NCI-H82 treated with DMSO at 0.1 percent for 48 hours (cell line): ENCODE measurements around the gene STK31.
"Not testable (repeated sequence)": the region's sequence is repeated elsewhere in the genome, so short reads cannot be mapped to it uniquely, and the experiment has no call there.

ENCODE experiments used
- DNase-seq: peaks from one replicate; lab custom pipeline; 2025; ENCODE audit not compliant: unreplicated experiment; lab: John Stamatoyannopoulos, UW

STK31 gene, protein sequence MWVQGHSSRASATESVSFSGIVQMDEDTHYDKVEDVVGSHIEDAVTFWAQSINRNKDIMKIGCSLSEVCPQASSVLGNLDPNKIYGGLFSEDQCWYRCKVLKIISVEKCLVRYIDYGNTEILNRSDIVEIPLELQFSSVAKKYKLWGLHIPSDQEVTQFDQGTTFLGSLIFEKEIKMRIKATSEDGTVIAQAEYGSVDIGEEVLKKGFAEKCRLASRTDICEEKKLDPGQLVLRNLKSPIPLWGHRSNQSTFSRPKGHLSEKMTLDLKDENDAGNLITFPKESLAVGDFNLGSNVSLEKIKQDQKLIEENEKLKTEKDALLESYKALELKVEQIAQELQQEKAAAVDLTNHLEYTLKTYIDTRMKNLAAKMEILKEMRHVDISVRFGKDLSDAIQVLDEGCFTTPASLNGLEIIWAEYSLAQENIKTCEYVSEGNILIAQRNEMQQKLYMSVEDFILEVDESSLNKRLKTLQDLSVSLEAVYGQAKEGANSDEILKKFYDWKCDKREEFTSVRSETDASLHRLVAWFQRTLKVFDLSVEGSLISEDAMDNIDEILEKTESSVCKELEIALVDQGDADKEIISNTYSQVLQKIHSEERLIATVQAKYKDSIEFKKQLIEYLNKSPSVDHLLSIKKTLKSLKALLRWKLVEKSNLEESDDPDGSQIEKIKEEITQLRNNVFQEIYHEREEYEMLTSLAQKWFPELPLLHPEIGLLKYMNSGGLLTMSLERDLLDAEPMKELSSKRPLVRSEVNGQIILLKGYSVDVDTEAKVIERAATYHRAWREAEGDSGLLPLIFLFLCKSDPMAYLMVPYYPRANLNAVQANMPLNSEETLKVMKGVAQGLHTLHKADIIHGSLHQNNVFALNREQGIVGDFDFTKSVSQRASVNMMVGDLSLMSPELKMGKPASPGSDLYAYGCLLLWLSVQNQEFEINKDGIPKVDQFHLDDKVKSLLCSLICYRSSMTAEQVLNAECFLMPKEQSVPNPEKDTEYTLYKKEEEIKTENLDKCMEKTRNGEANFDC

DNA sequence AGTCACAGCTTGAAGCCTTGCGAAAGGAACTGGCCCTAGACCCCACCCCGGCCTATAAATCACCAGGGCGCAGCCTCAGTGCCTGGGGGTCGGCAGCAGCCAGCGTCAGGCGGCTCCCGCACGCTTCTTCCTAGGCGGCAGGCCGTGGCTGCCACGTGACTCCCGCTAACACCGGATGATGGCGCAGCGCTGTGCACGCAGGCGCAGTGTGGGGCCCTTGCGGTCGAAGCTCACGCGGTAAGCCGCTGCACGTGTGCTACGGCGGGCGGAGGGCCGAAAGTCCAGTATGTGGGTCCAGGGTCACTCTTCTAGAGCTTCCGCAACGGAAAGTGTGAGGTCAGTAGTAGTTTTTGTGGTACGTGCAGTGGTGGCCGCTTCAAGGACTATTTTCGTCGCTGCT lies at the start of gene STK31:
Gene STK31 (plus strand): TSS at position 220 of the 400 bp plus-strand sequence. CDS start 67 bp downstream, at position 287.
- DNase-seq, result no peak

DNA sequence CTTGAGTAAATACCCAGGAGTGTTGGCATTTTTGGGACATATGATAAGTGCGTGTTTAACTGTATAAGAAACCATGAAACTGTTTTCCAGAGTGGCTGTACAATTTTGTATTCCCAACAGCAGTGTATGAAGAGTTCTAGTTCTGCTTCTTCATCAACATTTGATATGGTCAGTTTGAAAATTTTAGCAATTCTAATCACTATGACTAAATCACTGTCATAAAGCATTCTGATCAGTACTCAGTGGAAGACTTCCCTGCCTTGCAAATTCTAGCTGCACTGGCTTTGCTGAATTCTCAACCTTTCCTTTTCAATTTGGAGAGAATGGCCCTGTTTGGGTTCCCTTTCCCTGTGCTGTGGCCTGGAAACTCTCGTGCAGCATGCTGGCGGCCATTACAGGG lies 48.6 kb upstream of the STK31 start:
- no peak for DNase-seq

DNA sequence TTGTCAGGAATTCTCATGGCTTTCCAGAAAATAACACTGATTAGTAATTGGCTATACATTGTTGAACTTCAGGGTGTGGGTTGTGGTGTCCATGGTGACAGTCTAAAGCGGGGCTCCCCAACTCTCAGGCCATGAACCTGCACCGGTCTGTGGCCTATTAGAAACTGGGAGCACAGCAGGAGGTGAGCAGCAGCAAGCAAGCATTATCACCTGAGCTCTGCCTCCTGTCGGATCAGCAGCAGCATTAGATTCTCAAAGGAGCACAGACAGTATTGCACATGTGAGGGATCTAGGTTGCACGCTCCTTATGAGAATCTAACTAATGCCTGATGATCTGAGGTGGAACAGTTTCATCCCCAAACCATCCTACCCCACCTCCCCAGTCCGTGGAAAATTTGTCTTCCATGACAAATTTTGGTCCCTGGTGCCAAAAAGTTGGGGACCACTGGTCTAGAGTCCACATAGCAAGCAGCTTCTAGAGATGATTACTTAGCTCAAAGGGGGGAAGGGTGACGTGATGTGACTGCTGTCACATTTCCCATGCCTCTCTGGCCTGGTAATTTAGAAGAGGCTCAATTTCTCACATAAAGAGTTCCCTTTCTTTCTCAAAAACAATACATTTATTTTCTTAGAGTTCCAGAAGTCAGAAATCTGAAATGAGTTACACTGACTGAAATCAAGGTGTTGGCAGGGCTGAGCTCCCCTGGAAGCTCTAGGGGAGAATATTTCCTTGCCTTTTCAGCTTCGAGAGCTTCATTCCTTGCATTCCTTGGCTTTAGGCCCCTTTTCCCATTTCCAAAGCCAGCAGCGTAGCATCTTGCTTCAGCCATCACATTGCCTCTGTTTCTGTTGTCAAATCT lies 47.7 kb upstream of the STK31 start:
- no peak for DNase-seq

DNA sequence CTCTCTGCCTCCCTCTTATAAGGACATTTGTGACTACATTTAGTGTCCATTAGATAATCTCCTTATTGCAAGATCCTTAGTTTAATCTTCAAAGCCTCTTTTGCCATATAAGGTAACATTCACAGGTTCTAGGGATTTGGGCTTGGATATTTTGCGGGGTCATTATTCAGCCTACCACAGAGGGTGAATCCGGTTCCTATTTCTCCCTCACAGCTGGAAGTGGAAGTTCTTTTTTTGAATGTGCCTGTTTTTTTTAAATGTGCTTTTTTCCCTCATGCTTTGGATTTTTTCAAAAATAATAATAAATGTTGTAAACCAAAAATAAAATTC lies 47.1 kb upstream of the STK31 start:
- DNase-seq, result peak; percentile 45

DNA sequence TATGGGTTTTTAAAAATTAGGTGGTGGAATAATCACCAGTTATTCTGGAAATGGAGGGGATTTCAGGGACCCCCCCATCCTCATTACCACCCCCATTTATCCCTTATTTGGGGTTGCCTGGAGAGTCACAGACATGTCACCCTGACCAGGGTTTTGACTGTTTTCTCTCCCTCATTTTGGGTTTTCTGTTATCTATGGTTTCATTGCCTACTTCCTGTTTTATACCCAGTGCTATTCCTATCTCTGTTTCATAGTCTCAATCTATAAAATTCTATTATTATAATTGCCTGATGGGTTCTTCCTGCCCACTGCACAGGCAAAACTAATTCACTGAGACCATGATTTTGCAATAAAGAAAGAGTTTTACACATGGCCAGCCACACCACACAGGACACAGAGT lies 45.9 kb upstream of the STK31 start:
- DNase-seq, result no peak

DNA sequence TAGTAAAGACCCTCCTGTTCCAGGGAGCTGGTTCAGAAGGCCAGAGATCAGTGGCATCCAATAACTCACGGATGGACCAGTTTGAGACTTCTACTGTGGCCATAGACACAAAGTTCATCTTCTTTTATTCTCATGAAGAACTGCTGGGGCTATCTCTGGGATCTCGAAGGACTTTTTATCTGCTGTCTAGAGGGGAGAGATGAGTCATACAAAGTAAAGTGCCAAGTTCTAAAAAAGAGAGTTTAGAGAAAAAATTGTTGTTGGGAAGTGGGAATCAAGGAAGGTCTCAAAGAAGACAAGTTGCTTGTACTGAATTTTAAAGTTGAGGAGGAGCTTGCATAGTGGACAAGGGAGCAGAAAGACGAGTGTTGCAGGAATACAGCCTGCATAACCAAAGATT lies 38.0 kb upstream of the STK31 start:
- no peak for DNase-seq

DNA sequence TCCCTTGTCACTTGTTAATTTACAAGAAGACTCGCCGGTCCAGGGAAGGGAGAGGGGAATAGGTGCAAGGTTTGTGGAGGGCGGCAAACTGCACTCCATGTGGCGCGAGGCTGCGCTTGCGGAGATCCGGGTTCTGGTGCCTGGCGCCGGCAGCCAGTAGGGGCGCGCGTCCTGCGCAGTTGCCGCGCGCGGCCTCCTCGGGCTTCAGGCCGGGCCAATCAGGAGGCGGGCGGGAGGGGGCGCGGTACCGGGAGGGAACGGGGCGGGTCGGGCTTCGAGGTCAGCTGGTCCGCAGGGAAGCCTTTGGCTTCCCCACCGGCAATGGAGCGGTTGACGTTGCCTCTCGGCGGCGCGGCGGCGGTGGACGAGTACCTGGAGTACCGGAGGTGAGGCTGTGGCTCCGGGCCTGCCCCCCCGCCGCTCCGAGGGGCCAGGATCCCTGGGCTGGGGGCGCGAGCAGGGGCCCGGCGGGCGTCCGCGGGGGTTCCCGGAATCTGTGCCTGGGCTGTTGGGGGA lies 30.1 kb upstream of the STK31 start, which contains the start of gene FAM221A:
Gene FAM221A (plus strand): TSS at position 302 of the 516 bp plus-strand sequence. CDS start 20 bp downstream, at position 322.
- no peak for DNase-seq

DNA sequence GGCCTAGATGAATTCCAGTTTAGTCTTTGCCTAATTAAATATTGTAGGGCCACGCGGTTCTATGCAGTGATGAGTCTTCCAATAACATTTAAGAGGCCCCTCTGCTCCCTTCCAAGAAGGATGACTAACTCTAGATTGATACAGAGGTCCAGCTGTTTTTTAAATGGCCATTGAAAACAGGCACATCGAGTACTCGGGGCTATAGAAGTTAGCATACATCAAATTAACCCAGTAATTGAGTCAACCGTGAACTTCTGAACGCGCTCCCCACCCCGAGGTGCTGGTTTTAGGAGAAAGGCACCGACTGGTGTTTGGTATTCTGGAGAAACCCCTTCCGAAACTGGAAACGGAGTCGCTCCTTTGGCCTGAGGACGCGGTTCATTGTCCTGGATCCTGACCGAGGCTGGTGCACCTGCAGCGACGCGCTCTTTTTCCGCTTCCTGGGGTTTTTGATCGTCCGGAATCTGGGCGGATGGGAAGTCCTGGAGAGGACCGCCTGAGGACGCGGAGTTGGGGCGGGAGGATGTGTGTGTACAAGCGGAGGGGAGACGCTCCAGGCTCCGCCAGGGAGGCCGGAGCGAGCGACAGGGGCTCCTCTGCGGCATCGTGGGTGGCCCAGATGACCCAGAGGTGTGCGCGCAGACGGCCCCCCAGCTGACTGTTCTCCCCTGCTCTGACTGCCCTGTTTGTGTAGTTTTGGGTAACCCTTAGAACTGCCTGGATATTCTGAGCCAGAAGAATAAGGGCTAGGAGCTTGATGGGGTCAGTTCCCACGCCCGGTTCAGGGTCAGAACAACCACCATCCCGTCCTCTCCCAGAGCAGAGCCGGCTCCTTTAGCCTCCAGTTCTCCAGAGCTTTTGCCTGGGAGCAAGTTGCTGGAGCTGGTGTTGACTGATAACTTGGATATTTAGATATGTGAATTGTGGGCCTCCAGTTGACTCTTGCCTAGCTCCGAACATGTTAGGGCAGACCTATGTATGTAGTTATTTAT lies 29.3 kb upstream of the STK31 start:
- no peak for DNase-seq

DNA sequence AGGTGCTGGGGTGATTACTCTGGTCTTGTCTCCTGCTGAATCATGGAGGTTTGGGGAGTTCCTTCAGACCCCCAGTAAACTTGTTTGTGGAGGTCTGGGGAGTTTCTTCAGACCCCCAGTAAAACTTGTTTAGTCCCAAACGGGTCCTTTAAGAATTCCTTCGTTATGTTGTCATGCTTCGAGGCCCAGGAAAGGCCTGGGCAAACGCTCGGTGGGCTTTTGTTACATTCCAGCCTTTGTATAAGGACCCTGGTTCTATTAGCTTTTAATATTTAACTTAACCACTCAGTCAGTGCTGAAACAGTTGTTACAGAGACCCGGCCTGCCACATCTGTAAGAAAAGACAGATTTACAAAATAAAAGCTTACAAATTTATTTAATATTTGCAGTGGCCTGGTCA lies 26.0 kb upstream of the STK31 start:
- not testable (repeated sequence) for DNase-seq

DNA sequence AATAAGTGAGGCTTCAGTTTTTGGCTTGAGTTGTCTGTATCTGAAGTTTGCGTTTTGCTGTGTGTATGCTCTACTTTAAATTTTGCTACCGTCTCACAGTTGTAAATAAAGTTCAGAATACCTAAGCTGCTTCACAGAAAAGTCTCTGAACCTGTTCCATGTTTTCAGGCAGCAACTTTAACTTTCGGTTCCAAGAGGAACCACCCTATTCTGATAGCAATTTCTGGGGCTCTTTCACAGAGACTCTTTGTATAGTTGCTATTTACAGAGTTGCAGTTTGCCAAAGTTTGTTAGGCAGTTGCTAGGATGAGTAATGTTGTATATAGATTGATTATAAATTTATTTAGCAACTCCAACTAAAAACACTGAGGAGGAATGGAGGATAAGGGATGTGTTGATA lies 24.3 kb upstream of the STK31 start:
- DNase-seq, result no peak

DNA sequence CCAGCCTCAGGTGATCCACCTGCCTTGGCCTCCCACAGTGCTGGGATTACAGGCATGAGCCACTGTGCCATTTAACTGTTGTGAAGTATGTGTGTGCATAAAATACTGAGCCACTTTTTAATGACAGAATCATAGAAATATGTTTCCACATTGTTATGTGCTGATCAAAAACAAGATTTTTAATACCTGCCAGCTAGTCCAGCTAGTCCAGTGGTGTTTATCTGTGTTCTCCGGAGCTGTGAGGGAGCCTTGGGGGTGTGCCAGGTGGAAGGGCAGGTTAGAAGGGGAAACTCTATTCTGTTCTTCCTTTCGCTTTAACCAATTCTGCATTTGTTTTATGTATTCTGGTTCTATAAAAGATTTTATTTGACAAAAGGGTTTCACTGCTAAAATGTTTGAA lies 23.0 kb upstream of the STK31 start:
- no peak for DNase-seq

DNA sequence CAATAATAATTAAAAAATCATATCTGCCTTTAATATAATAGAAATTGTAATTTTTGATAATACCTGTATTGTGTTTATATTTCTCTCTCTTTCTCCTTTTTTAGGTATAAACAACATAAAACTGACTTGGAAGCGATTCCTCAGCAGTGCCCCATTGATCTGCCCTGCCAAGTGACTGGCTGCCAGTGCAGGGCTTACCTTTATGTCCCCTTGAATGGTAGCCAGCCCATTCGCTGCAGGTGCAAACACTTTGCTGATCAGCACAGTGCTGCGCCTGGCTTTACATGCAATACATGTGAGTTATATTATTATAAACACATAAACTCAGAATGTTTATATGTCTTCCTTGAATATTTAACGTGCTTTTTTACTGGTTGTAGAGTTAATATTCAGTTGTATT lies 20.9 kb upstream of the STK31 start:
- DNase-seq, result no peak

DNA sequence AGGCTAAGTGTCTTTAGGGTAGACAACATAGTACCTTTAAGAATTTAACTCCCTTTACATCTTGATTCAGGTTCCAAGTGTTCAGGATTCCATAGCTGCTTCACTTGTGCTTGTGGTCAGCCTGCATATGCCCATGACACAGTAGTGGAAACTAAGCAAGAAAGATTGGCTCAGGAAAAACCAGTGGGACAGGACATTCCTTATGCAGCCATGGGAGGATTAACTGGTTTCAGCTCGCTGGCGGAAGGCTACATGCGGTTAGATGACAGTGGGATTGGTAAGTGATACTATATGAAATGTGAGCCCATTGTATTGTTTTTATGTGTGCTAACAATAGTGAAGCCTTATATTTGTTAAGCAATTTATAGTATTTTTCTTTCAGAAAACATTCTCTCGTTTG lies 18.7 kb upstream of the STK31 start:
- no peak for DNase-seq

DNA sequence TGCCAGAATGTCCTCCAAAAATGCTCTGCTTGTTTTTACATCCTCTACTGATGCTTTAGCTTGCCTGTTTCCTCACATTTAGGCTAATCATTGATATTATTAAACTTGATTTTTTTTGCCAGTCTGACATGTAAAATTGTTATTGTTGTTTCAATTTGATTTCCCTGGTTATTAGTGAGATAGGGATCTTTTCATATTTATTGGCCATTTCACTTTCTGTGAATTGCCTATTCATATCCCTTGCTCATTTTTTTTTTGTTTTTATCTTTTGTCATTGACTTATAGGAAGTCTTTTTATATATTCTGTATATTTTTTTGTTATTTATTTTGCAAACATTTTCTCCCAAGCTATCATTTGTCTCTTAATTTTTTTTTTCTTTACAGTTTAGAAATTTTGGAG lies 16.8 kb upstream of the STK31 start:
- DNase-seq, result no peak

DNA sequence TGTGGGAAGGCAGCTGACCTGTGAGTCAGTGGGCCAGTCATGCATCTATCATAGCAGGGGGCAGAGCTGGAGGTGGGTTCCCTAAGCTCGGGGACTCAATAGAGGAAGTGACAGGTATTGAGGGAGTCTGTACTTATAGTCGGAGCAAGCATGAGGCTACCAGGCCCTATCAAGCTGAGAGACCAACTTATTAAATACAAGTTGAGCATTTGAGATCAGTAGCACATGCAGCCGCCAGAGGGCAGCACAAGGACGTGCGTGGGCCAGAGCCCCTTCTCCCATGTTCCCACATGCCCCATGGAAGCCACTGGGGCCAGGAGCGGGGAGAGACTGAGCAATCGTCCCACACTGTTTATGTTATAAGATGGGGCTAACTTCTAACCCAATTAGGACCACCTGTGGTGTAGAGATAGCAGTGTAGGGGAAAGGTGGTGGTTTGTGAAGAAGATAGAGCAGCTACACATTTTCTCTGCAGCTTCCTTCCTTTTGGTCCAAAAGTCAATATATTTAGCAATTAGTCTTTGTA lies 13.0 kb upstream of the STK31 start:
- peak; percentile 70 for DNase-seq

DNA sequence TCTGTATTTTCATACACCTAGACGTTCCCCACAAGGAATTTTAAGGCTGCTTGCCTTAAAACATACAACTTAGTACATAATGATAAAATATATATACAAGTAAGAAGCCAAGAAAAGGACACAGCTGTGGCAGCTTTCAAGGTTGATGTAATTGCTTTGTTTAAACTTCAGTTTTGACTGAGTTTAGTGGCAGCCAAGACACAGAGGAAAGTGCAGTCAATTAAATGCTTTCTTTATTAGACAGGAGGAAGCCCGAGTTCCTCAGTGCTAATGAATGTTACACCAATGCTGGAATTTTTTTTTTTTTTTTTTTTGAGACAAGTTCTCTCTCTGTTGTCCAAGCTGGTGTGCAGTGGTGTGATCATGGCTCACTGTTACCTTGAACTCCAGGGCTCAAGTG lies 11.2 kb upstream of the STK31 start:
- no peak for DNase-seq

DNA sequence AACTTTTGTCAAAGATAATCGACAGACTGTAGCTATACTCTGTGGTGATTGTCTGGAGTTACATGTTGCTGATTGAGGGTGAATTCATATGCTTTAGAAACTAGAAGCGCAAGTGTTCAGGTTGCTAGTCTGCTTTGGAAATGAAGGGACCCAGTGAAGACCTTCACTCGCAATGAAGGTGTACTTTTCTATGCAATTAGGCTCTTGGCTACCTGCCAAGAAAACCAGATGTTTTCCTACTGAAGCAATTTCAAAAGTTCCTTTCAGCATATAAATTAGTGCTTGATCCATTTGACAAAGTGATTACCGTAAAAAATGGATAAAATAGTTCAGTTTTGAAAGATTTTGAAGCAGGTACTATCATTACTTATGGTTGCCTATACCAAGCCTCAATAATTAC lies 10.0 kb upstream of the STK31 start:
- DNase-seq, result no peak

DNA sequence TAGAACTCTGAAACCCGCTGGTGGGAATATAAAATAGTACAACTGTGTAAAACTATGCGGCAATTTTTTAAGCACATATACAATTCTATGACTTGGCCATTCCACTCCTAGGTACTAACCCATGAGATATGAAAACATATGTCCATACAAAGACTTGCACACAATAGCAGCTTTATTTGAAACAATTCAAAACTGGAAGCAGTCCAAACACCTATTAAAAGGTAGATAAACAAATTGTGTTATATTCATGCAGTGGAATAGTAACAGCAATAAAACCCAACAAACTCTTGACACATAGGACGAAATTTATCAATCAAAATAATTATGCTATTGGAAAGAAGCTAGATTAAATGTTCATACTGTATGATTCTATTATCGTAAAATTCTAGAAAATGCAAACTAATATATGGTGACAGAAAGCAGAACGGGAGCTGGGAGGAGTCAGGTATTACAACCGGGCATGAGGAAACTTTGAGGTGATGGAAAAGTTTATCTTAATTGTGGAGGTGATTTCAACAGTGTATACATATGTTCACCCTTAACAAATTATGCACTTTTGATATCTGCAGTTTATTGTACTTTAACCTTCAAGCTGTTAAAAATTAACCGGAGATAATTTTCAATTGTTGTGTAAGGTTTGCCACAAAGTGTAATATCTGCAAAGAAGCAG lies 803 bp upstream of the STK31 start:
- no peak for DNase-seq
